Skeletal muscle cell (primary cell): ENCODE data around the gene DLAT.
"Not testable (repeated sequence)": the region's sequence is repeated elsewhere in the genome, so short reads cannot be mapped to it uniquely, and the experiment has no call there.

Experiments used
- DNase-seq: peaks from one replicate; pipeline ENCODE4 v3.0.0-alpha.2; 2010; ENCODE audit warnings: low read depth
- H3K4me3 ChIP-seq: 2 replicates; pipeline ENCODE4 v1.5.1; 2011; ENCODE audit warnings: low read depth, mild to moderate bottlenecking, control low read depth, low read length, moderate library complexity

Gene DLAT

DNA sequence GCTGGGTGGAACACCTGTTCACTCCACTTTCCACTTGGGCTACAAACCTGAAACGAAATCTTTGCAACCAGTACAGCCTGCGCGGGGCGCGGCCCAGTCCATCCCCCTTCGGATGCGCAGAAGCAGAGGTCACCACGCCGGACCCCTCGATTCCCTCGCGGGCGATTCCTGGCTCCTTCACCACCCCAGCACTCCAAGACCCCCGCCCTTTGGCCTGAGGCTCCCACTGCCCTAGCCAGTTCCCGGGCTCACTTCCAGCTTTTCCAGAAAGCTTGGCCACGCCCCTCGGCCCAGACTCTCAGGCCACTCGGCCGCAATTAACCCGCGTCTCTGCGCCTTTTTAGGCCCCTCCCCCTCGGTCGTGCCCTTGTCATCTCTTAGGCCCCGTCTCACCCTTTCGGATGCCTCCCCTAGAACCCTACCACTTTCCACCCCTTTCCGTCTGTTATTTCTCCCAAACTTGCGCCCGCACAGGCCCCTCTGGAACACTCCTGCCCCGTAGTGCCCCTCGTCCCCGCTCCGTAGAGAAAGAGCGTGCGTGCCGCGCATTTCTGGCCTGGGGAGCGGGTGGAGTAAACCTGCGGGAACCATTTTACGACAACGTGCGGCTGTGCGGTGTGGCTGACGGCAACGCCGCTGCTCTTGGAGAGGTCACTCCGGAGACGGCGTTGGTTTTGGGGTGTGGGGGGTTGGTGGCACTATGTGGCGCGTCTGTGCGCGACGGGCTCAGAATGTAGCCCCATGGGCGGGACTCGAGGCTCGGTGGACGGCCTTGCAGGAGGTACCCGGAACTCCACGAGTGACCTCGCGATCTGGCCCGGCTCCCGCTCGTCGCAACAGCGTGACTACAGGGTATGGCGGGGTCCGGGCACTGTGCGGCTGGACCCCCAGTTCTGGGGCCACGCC lies at the start of gene DLAT:
Gene DLAT, plus strand, starts transcription at position 636 of the 906 bp plus-strand sequence. Its CDS starts 65 bp downstream, at position 701.
- DNase-seq: peak; percentile 38
- peak within 1 kb of the TSS; percentile 82 for H3K4me3 ChIP-seq

DNA sequence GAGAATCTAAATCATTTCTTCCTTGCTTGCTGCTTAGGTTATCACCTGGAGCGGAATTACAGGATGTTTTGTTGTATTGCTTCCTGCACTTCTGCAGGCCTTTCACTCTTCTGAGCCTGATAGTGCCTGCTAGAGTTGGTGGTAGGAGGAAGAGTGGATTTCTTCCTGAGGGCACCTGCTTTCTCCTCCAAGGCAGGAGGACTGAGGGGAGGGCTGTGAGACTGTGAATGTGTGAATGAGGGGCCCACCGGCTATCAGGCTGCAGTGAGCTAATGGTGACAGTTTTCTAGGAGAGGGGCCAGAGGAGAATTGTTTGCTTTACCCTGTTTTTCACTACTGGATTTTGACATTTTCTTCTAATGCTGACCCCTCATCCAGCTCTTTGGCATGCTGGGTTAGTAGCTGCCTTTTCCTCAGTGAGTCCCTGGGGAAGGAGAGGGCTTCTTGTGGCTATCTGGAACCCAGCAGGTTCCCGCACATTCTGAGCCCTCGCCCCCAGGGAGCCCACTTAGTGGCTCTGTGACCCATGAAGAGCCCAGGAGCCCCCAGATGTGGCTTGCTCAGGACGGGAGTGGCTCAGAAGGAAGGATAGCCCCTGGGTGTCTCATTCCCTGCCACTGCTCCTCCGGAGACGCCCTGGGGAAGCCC lies 49.0 kb upstream of the DLAT start:
- DNase-seq: no peak
- H3K4me3 ChIP-seq: no peak overlapping the region

DNA sequence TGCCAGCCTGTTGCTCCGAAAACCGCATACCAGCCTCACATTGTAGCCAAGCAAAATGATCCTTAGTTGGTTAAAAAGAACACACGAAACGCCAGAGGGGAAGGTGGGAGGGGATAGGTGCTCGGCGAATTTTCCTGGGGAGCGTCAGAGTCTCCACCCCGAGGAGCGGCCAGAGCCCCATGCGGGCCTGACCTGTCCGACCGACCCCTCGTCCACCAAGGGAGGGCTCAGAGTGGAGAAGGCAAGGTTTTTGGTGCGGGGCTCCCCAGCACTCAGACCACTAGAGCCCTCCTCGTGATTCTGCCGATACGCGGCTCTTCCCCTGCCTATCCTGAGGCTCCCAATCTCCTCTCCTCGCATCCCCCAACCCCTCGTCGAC lies 48.5 kb upstream of the DLAT start:
- peak overlapping the region; percentile 66 for H3K4me3 ChIP-seq

DNA sequence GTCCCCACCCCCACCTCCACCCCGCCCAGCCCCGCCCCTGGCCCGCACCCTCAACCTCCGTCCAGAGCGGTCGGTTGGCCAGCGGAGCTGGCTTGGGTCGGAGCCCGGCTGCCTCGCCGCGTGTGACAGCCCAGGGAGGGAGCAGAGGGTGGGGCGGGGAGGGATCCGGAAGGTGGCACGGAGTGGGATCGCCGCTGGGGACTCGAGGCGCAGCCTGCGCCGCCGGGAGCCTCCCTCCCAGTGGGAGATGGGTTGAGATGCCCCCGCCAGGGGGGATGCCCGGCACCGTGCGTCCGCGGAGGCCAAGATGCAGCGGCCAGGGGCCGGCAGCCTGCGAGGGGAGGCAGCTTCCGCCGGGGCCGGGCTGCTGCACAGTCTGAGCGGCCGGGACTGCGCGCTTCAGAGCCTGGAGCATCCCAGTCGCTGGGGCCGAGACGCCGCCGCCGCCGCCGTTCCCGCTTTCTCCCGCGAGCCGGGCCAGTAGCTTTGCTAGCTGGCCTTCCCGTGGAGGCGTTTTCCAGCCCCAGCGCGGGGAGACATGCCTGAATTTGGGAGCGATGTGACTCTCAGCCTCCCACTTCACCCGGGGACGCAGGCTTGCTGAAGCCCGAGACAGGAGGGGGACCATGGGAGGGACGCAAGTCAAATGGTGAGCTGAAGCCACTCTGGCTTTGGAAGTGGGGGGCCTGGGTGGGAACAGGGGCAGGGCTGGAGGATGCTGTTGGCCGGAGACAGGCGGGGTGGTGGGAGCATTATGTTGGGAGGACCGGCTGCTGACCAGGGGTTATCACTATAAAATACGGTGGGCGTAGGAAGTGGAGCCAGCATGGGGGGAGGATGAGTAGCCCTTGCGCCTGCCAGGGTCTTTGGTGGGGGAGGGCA lies 47.8 kb upstream of the DLAT start:
- DNase-seq: no peak
- peak overlapping the region; percentile 66 for H3K4me3 ChIP-seq

More for the DNA sequence above, 48.5 kb upstream of the DLAT start:
- DNase-seq: no peak

DNA sequence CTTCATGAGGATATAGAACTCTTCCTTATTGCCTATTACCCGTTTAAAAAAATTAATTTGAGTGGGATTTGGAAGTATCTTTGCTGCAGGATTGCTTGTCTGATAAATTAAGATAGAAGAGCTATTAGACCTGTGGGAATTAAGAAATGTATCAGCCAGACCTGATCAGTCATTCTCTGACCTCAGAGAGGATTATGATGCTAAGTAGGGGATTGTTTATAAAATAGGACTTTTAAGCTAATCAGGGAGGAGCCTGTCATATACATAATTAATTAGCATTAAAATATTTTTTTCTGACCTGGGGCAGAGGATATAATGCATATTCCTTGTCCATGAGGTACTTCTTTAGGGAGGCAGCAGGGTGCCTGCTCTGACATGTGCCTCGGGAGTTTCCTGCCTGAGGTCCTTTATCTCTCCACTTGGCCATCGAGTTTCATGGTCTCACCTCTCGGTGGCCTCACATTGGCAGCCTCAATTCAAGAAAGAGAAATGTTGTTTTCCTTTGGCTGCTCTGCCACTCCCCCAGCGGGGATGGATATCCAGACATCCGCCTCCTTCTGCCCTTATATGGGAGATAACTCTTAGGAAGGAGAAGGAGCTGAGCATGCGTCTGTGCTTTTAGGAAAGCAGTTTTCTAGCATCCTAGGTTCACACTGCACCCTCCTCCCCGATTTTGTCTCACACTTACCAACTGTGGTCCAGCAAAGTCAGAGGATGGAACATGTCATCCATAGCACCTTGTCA lies 47.0 kb upstream of the DLAT start:
- H3K4me3 ChIP-seq: peak overlapping the region; percentile 66
- DNase-seq: peak; percentile 30

DNA sequence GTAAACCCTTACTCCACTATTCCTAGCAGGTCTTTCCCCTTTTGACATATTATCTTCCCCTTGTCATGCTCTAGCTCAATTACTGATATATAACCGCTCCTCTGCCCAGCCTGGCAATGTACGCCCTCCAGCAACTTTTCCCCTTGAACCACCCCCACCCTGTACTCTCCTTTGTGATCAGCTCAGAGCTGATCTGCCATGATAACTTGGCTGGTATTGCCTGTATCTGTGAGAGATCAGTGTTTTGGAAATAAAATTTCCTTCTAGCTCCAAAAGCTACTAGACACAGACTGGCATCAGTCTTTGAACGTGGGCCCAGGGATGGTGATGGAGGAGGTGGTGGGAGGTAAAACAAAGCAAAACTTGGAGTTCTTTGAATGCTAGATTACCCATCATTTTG lies 45.1 kb upstream of the DLAT start:
- H3K4me3 ChIP-seq: no peak overlapping the region
- DNase-seq: no peak

DNA sequence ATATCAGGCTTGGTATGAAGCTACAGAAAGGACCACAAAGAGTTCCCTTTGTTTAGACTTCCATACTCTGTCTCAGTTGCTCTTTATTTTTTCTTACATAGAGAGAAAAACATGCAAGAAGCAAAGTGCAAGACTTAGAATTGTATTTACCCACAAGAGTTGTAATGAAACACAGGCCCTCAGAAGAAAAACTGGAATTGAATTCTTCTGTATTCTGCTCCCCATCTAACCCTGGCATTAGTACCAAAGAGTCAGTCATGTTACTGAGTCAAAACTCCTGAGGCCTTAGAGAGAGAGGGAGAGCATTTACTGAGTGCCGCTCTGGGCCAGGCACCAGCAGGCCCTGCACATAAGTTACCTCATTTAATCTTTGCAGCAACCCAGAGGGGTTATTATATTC lies 43.9 kb upstream of the DLAT start:
- no peak for DNase-seq
- H3K4me3 ChIP-seq: no peak overlapping the region

DNA sequence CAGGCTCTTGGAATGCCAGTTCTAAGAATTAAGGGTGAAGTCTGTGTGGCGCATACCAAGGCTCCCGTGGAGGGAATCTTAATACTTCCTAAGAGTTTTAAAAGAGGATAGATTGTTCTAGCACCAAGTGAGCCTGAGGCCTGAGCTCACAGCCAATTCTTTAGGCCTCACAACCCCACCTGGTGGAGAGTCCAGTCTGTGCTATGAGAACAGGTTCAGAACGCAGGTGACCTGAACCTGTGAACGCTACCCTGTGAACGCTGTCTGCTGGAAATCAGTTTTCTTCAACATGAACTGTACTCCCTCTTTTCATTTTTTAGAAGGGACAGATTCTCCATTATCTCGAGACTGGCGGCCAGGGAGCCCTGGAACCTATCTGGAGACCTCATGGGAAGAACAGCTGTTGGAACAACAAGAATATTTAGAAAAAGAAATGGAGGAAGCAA lies 43.2 kb upstream of the DLAT start:
- H3K4me3 ChIP-seq: no peak overlapping the region
- no peak for DNase-seq

DNA sequence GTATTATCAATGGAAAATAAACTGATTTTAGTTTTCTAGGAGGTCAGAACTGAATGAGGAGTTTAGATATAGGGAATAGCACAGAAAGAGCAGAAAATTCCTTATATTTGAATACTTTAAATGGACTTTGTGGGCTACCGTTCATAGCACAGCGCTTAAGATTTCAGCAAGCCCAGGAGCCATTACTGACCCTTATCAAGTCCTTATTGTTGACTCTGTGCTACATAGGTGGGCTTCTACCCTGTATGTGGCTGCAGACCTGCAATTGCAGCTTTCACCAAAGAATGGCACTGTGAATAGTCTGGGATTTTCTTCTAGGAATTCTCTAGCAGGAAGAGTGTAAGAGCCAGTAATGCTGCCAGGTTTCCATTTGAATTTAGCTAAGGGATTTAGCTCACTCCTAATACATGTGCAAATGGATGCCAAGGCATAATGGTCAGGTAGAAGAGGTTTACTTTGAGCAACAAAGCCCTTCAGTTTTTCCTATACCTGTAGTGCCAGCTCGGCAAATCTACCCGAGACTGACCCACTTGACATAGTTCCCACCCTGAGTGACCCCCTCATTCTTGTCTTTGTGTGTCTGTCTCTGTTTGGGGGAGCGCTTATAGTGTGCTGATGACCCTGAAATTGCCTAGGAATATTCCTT lies 42.5 kb upstream of the DLAT start:
- no peak overlapping the region for H3K4me3 ChIP-seq
- no peak for DNase-seq

DNA sequence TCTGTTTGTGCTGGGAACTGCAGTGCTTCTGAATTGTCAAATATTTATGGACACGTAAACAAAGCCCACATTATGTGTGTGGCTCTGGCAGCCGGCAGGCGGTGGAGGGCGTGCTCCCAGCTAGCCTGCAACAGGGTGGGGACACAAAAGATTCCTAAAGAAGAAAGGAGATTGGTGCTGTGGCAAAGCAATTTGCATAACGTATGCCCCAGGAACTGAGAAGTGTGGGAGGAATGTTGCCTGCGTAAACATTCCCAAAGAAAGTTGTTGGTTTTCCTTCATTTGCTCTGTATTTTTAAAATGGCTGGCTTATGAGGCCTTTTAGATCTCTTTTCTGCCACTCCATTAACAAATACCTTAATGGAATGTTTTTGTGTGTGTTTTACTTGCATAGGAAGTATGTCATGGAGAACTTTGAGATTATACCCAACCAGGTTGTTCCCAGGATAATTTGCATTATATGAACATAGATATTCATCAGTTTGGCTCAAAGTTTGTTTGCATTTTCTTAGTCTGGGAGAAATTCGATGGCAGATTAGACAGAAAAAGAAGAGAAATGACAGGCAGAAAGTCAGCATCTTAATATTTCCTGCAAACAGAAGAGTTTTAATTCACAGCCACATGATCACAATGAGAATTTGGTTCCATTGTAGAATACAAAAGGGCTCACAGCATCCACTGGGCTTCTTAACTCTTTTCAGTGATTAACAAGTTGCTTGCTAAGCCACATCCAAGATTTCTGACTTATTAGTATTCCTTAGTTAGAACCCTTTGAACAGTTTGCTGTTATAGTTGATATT lies 41.8 kb upstream of the DLAT start:
- H3K4me3 ChIP-seq: no peak overlapping the region
- no peak for DNase-seq

DNA sequence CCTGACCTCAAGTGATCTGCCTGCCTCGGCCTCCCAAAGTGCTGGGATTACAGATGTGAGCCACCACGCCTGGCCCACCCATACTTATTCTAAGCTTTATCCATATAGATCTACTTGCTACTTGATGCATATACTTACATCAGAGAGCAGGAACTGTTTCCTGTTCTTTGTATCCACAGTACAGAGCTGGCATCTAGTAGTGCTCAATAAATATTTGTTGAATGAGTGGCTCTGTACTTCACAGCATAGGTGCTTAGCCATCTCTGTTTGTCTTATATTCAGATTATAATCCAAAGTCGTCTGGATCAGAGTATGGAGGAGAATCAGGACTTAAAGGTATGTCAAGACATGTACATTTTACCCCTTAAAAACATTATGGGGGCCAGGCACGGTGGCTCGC lies 38.6 kb upstream of the DLAT start:
- no peak for DNase-seq
- H3K4me3 ChIP-seq: no peak overlapping the region

DNA sequence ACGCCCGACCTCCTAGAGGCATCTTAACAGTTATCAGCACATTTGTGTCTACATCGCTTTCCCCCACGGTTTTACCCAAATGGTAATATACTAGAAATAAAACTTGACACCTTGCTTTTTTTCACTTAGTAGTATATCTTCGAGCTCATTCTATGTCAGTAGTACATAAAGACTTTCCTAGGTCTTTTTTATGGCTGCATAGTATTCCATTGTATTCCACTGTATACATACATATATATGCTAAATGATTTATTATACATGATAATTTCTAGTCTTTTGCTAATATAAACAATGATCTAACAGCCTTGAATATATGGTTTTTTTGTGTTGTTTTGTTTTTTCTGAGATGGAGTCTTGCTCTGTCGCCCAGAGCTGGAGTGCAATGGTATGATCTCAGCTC lies 34.8 kb upstream of the DLAT start:
- DNase-seq: no peak
- H3K4me3 ChIP-seq: no peak overlapping the region

DNA sequence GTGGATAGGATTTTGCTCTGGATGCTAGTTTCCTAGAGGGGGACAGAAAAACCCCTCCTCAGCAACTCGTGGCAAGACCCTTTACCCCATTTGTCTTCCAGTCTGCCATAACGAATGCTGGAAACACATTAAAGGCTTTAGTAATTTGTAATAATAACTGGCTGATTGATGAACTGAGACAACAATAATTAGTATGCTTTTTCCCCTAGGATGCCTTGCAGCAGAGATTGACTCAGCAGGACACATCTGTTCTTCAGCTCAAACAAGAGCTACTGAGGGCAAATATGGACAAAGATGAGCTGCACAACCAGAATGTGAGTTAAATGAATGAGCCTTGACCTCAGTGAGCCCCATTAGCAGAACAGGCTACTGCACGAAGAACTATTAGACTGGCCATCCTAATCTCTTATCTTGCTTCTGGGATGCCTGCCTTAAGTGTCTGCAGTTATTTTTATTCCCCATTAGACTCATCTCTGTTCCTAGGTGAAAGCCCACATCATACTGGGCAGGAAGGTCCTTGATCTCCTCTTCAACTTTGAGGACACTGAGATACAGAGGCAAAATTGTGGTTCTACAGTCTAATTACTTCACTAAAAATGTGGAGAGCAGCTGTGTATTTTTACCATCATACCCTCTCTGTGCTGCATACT lies 32.9 kb upstream of the DLAT start:
- DNase-seq: no peak
- H3K4me3 ChIP-seq: no peak overlapping the region

DNA sequence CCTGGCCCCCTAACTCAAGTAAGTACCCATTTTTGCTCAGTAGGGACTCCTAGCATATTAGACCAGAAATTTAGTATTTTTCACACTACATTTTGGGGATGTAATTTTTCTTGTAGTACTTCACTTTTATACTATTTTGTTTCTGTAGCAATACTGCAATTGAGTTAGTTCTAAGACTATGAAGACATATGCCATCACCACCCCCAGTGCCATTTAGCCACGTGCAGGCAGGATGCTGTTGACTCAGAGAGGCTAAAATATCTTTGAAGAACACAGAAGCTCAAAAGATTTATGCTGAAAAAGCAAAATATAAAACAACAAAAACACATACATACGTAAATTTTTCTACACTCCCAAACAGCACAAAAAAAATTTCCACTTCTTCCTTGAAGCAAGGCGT lies 29.1 kb upstream of the DLAT start:
- no peak for DNase-seq
- no peak overlapping the region for H3K4me3 ChIP-seq

DNA sequence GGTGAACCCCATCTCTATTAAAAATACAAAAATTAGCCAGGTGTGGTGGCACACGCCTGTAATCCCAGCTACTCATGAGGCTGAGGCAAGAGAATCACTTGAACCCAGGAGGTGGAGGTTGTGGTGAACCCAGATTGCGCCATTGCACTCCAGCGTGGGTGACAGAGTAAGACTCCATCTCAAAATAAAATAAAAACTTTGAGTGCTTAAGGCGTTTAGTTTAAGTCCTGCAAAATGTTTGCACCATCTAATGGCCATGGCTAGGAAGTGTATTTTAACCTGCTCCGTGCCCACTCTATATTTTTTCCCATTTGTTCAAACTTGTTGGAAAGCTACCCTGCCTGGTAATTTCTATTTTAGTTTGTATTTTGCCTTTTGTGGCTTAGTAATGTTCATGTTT lies 28.5 kb upstream of the DLAT start:
- not testable (repeated sequence) for DNase-seq, H3K4me3 ChIP-seq

DNA sequence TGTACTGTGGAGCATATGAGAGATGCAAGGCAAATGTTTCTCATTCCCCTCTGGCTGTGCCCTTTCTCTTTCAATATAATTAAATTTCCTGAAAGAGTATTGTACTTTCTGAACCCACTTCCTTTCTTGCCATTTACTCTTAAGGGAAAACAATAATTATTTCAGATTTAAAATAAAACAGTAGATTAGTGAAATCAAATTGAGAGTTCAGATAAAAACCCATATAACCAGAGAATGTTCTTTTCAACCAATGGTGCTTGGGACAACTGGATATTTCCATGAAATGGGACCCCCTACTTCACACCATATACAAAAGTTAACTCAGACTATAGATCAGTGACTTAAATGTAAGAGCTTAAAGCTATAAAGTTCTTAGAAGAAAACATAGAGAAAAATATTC lies 26.1 kb upstream of the DLAT start:
- no peak for DNase-seq
- no peak overlapping the region for H3K4me3 ChIP-seq

DNA sequence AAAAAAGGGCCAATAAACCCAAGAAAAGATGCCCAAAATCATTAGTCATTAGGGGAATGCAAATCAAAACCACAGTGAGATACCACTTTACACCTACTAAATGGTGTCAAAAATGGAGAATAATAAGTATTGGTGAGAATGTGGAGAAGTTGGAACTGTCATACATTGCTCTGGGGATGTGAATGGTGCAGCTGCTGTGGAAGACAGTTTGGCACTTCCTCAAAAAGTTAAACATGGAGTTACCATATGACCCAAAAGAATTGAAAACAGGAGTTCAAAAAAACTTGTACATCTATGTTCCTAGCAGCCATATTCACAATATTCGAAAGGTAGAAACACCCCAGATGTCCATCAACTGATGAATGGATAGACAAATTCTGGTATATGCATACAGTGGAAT lies 24.5 kb upstream of the DLAT start:
- no peak overlapping the region for H3K4me3 ChIP-seq
- DNase-seq: no peak
